NCI-H1092 (cell line): ENCODE measurements around the gene DHX36.

Experiments
- DNase-seq: peaks from one replicate; lab custom pipeline; 2025; lab: John Stamatoyannopoulos, UW

Gene DHX36

GRCh38 chr3:154223519-154223918 is 100.8 kb downstream of the DHX36 start:
- DNase-seq: no peak
